OCI-LY7 (cell line): Measurements from ENCODE around the gene CREG2. TPM values are rescaled to one million over a fixed set of nuclear protein-coding genes. Genes with fewer than 3 reads are reported as not detected.

ENCODE experiments used
- BruUV-seq: library from RNA; stranded (reverse); fragments of 400-500 nt; replicated peaks from 2 replicates; lab custom pipeline; 2021; lab: Mats Ljungman, UMichigan
- CTCF ChIA-PET: fragments of 300-600 bp; sonication (Branson Sonifier 250); formaldehyde crosslinking; loops from one replicate; lab custom pipeline; 2022; ENCODE audit warnings: antibody characterized with exemption; ENCODE audit not compliant: unreplicated experiment; lab: Charles Lee
- POLR2A ChIA-PET: fragments of 300-600 bp; sonication (Branson Sonifier 250); formaldehyde crosslinking; loops from one replicate; lab custom pipeline; 2022; ENCODE audit warnings: antibody characterized with exemption; lab: Charles Lee
- DNase-seq: peaks from one replicate; pipeline ENCODE4 v3.0.0-alpha.2; 2015; ENCODE audit warnings: low spot score
- H2AFZ ChIP-seq: fragments of 200-600 bp; sonication (generic), shearing (Covaris generic); 2 replicates; pipeline ENCODE4 v1.6.1; 2014; ENCODE audit warnings: mild to moderate bottlenecking, antibody characterized with exemption, low read length, moderate library complexity
- H3K27ac ChIP-seq: fragments of 200-600 bp; sonication (generic); 2 replicates; pipeline ENCODE4 v1.5.1; 2014; ENCODE audit warnings: mixed run types, low read depth, mild to moderate bottlenecking, moderate library complexity, low read length, inconsistent platforms; ENCODE audit not compliant: poor library complexity, severe bottlenecking
- H3K36me3 ChIP-seq: fragments of 200-600 bp; sonication (generic); 2 replicates; pipeline ENCODE4 v1.6.1; 2014; ENCODE audit warnings: mild to moderate bottlenecking, antibody characterized with exemption, low read length, moderate library complexity, mixed read lengths; ENCODE audit not compliant: insufficient read depth
- H3K4me1 ChIP-seq: fragments of 200-600 bp; sonication (generic); 2 replicates; pipeline ENCODE4 v1.5.1; 2014; ENCODE audit warnings: mild to moderate bottlenecking, low read length; ENCODE audit not compliant: insufficient read depth, poor library complexity, severe bottlenecking
- H3K4me2 ChIP-seq: fragments of 200-600 bp; sonication (generic); 2 replicates; pipeline ENCODE4 v1.6.1; 2014; ENCODE audit warnings: mild to moderate bottlenecking, low read length
- H3K4me3 ChIP-seq: fragments of 200-600 bp; sonication (generic); 2 replicates; pipeline ENCODE4 v1.5.1; 2014; ENCODE audit warnings: mild to moderate bottlenecking, low read depth, low read length; ENCODE audit not compliant: poor library complexity, severe bottlenecking
- H3K79me2 ChIP-seq: fragments of 200-600 bp; sonication (generic); 2 replicates; pipeline ENCODE4 v1.6.1; 2016; ENCODE audit warnings: low read depth, mild to moderate bottlenecking, low read length, moderate library complexity, mixed read lengths; ENCODE audit not compliant: insufficient read depth
- H3K9me2 ChIP-seq: fragments of 200-600 bp; sonication (generic); 2 replicates; pipeline ENCODE4 v1.6.1; 2016; ENCODE audit warnings: mild to moderate bottlenecking, low read length, mixed read lengths; ENCODE audit not compliant: insufficient read depth
- H3K9me3 ChIP-seq: fragments of 200-600 bp; sonication (generic); 2 replicates; pipeline ENCODE4 v1.6.1; 2014; ENCODE audit warnings: mild to moderate bottlenecking, mixed run types, low read length, mixed read lengths
- H4K20me1 ChIP-seq: fragments of 200-600 bp; sonication (generic); 2 replicates; pipeline ENCODE4 v1.6.1; 2014; ENCODE audit warnings: mild to moderate bottlenecking, antibody characterized with exemption, low read length, moderate library complexity, mixed read lengths; ENCODE audit not compliant: insufficient read depth
- CTCF ChIP-seq: fragments of 200-600 bp; sonication (generic); conservative IDR thresholded peaks from 2 replicates; pipeline ENCODE4 v1.5.1; 2014; ENCODE audit warnings: mild to moderate bottlenecking, antibody characterized with exemption, low read length, moderate library complexity, mixed read lengths
- EZH2phosphoT487 ChIP-seq: fragments of 200-600 bp; sonication (generic); IDR thresholded peaks from 2 replicates; pipeline ENCODE4 v1.6.1; 2018; ENCODE audit warnings: low read depth, borderline replicate concordance, mild to moderate bottlenecking, mixed run types, antibody characterized with exemption, low read length, moderate library complexity, mixed read lengths
- intact Hi-C: fragments of 100-400 bp; cut with micrococcal nuclease; formaldehyde crosslinking; loops from one replicate; pipeline ENCODE4 v1.10.0; 2022; ENCODE audit not compliant: unreplicated experiment
- total RNA-seq, 2 experiments: library from RNA; depleted of rRNA in 1 of 2; stranded (reverse); fragments of >200 nt in 1 of 2; shearing (Covaris generic) in 1 of 2; gene quantifications; 2 replicates each; pipeline ENCODE4 v1.2.3, GENCODE V29; 2014 to 2022

The CREG2 gene
- total RNA-seq, 2 experiments from 2014 or later = not detected

GRCh38 chr2:101388232-101388631, 929 bp upstream of the CREG2 start:
- no peaks in the 10 kb centered on the region for H3K9me3 ChIP-seq
- no peak overlapping the region for H2AFZ ChIP-seq
- ChIA-PET POLR2A (no interaction called here), CTCF (no interaction called here)
- no peak overlapping the region for H3K4me3 ChIP-seq
- H3K4me2 ChIP-seq = no peak overlapping the region
- no peaks in the 10 kb centered on the region for H3K9me2 ChIP-seq
- H4K20me1 ChIP-seq = no peaks in the 10 kb centered on the region
- H3K4me1 ChIP-seq = no peaks in the 10 kb centered on the region
- no TSS peak for BruUV-seq
- no peaks in the 10 kb centered on the region for H3K36me3 ChIP-seq
- no peaks in the 10 kb centered on the region for H3K79me2 ChIP-seq
- no peak overlapping the region for H3K27ac ChIP-seq
- TF ChIP-seq CTCF = no peak
- intact Hi-C loops = no loop called here
- DNase-seq = no peak

DNA sequence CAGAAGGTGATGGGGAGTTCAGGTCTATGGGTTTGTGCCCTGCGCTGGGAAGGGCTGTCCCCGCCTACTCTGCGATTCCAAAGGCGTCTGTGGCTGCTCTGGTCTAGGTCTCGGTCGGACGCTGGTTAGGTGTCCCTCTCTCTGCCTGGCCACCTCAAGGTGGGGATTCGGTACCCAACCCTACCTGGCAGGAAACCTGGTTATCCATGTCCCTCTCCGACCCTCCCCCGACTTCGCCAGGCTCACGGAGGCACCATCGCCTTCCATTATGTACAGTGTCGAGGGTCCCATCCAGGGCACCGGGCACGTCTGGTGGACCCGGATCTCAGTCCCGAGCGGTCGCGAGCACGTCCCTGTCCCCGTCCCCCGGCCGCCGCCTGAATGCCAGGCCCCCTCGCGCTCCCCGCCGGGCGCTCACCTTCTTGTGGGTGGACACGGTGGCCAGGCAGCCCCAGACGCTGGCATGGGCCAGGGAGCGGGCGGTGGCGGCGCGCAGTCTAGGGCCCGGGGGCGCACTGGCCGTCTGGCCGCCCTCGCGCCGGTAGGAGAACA, 628 bp downstream of the CREG2 start:
- Histone ChIP-seq H3K36me3 (no peaks in the 10 kb centered on the region), H3K4me3 (no peak overlapping the region), H2AFZ (no peak overlapping the region), H4K20me1 (no peaks in the 10 kb centered on the region), H3K27ac (no peak overlapping the region), H3K79me2 (no peaks in the 10 kb centered on the region), H3K4me2 (no peak overlapping the region), H3K4me1 (no peaks in the 10 kb centered on the region), H3K9me2 (no peaks in the 10 kb centered on the region), H3K9me3 (no peaks in the 10 kb centered on the region)
- no TSS peak for BruUV-seq
- DNase-seq = no peak
- ChIA-PET CTCF (no interaction called here), POLR2A (interaction anchor here (0.7 kb wide), 1 partner anchor 16 kb away, joined by 3 read pairs; no protein-coding TSS in a partner anchor)
- TF ChIP-seq EZH2phosphoT487 (no peak), CTCF (no peak)
- intact Hi-C loops = no loop called here

- no TSS peak for BruUV-seq
- Histone ChIP-seq H4K20me1 (no peaks in the 10 kb centered on the region), H3K4me1 (no peaks in the 10 kb centered on the region), H3K4me2 (no peak overlapping the region), H3K79me2 (no peaks in the 10 kb centered on the region), H3K9me3 (no peaks in the 10 kb centered on the region), H2AFZ (no peak overlapping the region), H3K27ac (no peak overlapping the region), H3K9me2 (no peaks in the 10 kb centered on the region), H3K36me3 (no peaks in the 10 kb centered on the region), H3K4me3 (no peak overlapping the region)
- ChIA-PET POLR2A (no interaction called here), CTCF (no interaction called here)
- no peak for DNase-seq
- no peak for TF ChIP-seq CTCF
- TF ChIP-seq EZH2phosphoT487 = no peak
- intact Hi-C loops = no loop called here
Observed at GRCh38 chr2:101383016-101383541, 4.2 kb downstream of the CREG2 start.
